ENCODE data around the gene MMAA.

DNA sequence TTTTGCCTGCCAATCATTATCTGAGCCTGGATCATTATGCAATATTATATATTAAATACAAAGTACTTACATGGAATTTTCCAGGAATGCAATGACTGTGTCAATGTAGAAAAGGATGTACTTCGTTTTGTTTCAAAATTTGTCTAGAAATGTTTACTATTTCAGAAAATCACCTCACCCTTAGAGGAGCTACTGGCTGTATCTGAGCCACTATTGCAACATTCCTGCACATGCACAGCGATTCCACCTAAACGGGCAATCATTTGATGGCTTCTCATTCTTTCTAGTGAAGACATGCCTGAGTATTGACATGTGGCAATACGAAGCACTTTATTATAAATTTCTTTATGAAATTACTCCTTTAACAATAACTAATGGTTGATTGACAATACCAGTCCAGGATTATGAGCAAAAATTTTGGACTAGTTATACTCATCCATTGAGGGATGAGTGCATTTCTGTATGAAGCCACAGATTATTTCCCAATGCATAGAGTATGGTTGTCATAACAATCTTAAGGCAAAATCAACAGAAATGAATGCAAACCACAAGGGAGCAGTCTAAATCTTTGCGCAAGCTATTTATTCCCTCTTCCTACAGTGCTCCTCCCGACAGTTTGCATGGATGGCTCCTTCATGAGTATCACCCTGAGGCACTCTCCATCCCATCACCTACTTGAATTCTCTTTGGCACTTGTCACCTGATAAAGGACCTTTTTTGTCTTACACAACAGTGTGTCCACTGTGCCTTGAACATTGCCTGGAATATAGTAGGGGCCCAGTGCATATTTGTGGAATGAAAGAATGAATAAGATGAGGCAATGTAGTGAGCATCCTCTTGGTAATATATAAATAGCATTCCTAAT, 35.8 kb upstream of the MMAA start:
- TF ChIP-seq EP300 (conservative IDR thresholded peaks at IDR 0.05; ENCODE audit: poor library complexity, severe bottlenecking) (peak; percentile 23), POLR2AphosphoS5 (IDR thresholded peaks at IDR 0.05) (no peak), RAD21 (conservative IDR thresholded peaks at IDR 0.05) (no peak)
- TF ChIP-seq, protein P1, sequence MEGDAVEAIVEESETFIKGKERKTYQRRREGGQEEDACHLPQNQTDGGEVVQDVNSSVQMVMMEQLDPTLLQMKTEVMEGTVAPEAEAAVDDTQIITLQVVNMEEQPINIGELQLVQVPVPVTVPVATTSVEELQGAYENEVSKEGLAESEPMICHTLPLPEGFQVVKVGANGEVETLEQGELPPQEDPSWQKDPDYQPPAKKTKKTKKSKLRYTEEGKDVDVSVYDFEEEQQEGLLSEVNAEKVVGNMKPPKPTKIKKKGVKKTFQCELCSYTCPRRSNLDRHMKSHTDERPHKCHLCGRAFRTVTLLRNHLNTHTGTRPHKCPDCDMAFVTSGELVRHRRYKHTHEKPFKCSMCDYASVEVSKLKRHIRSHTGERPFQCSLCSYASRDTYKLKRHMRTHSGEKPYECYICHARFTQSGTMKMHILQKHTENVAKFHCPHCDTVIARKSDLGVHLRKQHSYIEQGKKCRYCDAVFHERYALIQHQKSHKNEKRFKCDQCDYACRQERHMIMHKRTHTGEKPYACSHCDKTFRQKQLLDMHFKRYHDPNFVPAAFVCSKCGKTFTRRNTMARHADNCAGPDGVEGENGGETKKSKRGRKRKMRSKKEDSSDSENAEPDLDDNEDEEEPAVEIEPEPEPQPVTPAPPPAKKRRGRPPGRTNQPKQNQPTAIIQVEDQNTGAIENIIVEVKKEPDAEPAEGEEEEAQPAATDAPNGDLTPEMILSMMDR (IDR thresholded peaks at IDR 0.05; ENCODE audit: poor library complexity, severe bottlenecking), result no peak

Data from neural cell (in vitro differentiated cells).